ENCODE measurements around the gene REPS1. TPM values are rescaled to one million over a fixed set of nuclear protein-coding genes. Genes with fewer than 3 reads are reported as not detected.

The REPS1 gene
- total and polyA plus RNA-seq, 10 donors: 17.2 to 75.7 (median 58.6) TPM

- Histone ChIP-seq H3K4me3 (no peak overlapping the region), H3K36me3 (no peaks in the 10 kb centered on the region), H3K27ac (no peak overlapping the region), H3K27me3 (replicated peaks in 1 of 7) (no peaks in the 10 kb centered on the region), H3K4me1 (peaks cover 7 to 77% (median 42%) of the 10 kb centered on the region in 6 donors), H3K9me3 (no peaks in the 10 kb centered on the region)
- intact Hi-C loops (cut with DNase I; ENCODE audit: low total_unique reads): no loop called here
- TF ChIP-seq CTCF (IDR thresholded peaks at IDR 0.05 in 8 of 11, conservative IDR thresholded peaks at IDR 0.05 in 3 of 11): no peak
- no peak for TF ChIP-seq POLR2AphosphoS5 (IDR thresholded peaks at IDR 0.05)
- no peak for TF ChIP-seq POLR2A (IDR thresholded peaks at IDR 0.05)
- no peak for DNase-seq
These were observed 32.8 kb downstream of the REPS1 start for GRCh38 chr6:138955262-138955661.

DNA sequence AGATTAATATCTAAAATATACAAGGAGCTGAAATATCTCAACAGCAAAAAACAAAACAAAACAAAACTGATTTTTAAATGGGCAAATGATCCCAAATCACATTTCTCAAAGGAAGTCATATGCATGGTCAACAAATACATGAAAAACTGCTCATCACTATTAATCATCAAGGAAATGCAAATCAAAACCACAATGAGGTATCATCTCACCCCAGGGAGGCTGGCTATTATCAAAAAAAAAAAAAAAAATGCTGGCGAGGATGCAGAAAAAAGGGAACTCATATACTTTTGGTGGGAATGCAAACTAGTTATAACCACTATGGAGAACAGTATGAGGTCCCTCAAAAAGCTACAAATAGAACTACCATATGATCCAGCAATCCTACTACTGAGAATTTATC lies 34.6 kb downstream of the REPS1 start:
- H3K36me3 ChIP-seq: no peaks in the 10 kb centered on the region
- WGBS, 5 donors: 0 to 55% (median 23%) methylated on average over 1 of the region's 1 CpG
- H3K9me3 ChIP-seq: no peaks in the 10 kb centered on the region
- DNase-seq: no peak
- no peak overlapping the region for H3K4me3 ChIP-seq
- no peak for TF ChIP-seq POLR2AphosphoS5 (IDR thresholded peaks at IDR 0.05)
- TF ChIP-seq POLR2A (IDR thresholded peaks at IDR 0.05): no peak
- TF ChIP-seq CTCF (IDR thresholded peaks at IDR 0.05 in 8 of 11, conservative IDR thresholded peaks at IDR 0.05 in 3 of 11): no peak
- peaks cover 7 to 74% (median 29%) of the 10 kb centered on the region in 6 donors for H3K4me1 ChIP-seq
- H3K27ac ChIP-seq: no peak overlapping the region
- H3K27me3 ChIP-seq (replicated peaks in 1 of 7): no peaks in the 10 kb centered on the region
- intact Hi-C loops (cut with DNase I; ENCODE audit: low total_unique reads): no loop called here

- no peaks in the 10 kb centered on the region for H3K9me3 ChIP-seq
- H3K27ac ChIP-seq: no peak overlapping the region
- 80 to 97% (median 91%) methylated on average over 1 of the region's 1 CpG for WGBS, 5 donors
- H3K4me1 ChIP-seq: peaks cover 0 to 60% (median 6%) of the 10 kb centered on the region in 6 donors
- no peak for DNase-seq
- H3K4me3 ChIP-seq: no peak overlapping the region
- peak in 2 of 11 experiments; percentile 10 for TF ChIP-seq CTCF (IDR thresholded peaks at IDR 0.05 in 8 of 11, conservative IDR thresholded peaks at IDR 0.05 in 3 of 11)
- TF ChIP-seq POLR2AphosphoS5 (IDR thresholded peaks at IDR 0.05): no peak
- no peak for TF ChIP-seq POLR2A (IDR thresholded peaks at IDR 0.05)
- intact Hi-C loops (cut with DNase I; ENCODE audit: low total_unique reads): no loop called here
- H3K36me3 ChIP-seq: peaks cover 0 to 26% (median 13%) of the 10 kb centered on the region in 6 donors
- no peaks in the 10 kb centered on the region for H3K27me3 ChIP-seq (replicated peaks in 1 of 7)
These were observed 39.4 kb downstream of the REPS1 start for GRCh38 chr6:138948546-138949179.

- intact Hi-C loops (cut with DNase I; ENCODE audit: low total_unique reads): no loop called here
- Histone ChIP-seq H3K4me3 (no peak overlapping the region), H3K4me1 (peaks cover 0 to 53% (median 2%) of the 10 kb centered on the region in 6 donors), H3K9me3 (no peaks in the 10 kb centered on the region), H3K27me3 (replicated peaks in 1 of 7) (no peaks in the 10 kb centered on the region), H3K27ac (no peak overlapping the region), H3K36me3 (peaks cover 0 to 32% (median 16%) of the 10 kb centered on the region in 6 donors)
- 80 to 91% (median 84%) methylated on average over 2 of the region's 2 CpGs for WGBS, 5 donors
- no peak for TF ChIP-seq CTCF (IDR thresholded peaks at IDR 0.05 in 8 of 11, conservative IDR thresholded peaks at IDR 0.05 in 3 of 11)
- no peak for TF ChIP-seq POLR2AphosphoS5 (IDR thresholded peaks at IDR 0.05)
- no peak for TF ChIP-seq POLR2A (IDR thresholded peaks at IDR 0.05)
- no peak for DNase-seq
These were observed 40.0 kb downstream of the REPS1 start for GRCh38 chr6:138948004-138948403.

All from spleen (tissue), 11 donors.